ENCODE measurements around the gene SORCS1.

Gene SORCS1

GRCh38 chr10:106931853-106932249 lies 232.7 kb downstream of the SORCS1 start:
- H3K4me3 ChIP-seq (ENCODE audit: low read depth, low read length, poor library complexity, severe bottlenecking), result no peak overlapping the region
- H3K79me2 ChIP-seq (ENCODE audit: insufficient read depth, low read length), result no peaks in the 10 kb centered on the region
- no peaks in the 10 kb centered on the region for H3K4me1 ChIP-seq (ENCODE audit: insufficient read depth, low read length, severe bottlenecking)
- TF ChIP-seq CTCF (IDR thresholded peaks at IDR 0.05; ENCODE audit: low read length), result no peak
- TF ChIP-seq EZH2 (IDR thresholded peaks at IDR 0.05; ENCODE audit: borderline replicate concordance, low read length), result no peak
- H4K20me1 ChIP-seq (ENCODE audit: insufficient read depth, low read length), result no peaks in the 10 kb centered on the region
- H3K4me2 ChIP-seq (ENCODE audit: low read length), result no peak overlapping the region
- H3K27ac ChIP-seq (ENCODE audit: low read depth, low read length, poor library complexity, severe bottlenecking), result no peak overlapping the region
- no peaks in the 10 kb centered on the region for H3K9me3 ChIP-seq (ENCODE audit: low read length)
- H3K9me2 ChIP-seq (ENCODE audit: low read depth, low read length), result no peaks in the 10 kb centered on the region
- H3K36me3 ChIP-seq (ENCODE audit: insufficient read depth, low read length), result no peaks in the 10 kb centered on the region
- no peaks in the 10 kb centered on the region for H3K27me3 ChIP-seq (ENCODE audit: insufficient read depth, low read length)
- no peaks in the 10 kb centered on the region for H3F3A ChIP-seq (ENCODE audit: insufficient read depth, low read length)
- no peak overlapping the region for H3K9ac ChIP-seq (ENCODE audit: low read length)
- no peak overlapping the region for H2AFZ ChIP-seq (ENCODE audit: low read length)

GRCh38 chr10:106931159-106931852 lies 233.2 kb downstream of the SORCS1 start:
- H3K9ac ChIP-seq (ENCODE audit: low read length), result no peak overlapping the region

GRCh38 chr10:106930751-106931150 lies 233.8 kb downstream of the SORCS1 start:
- H4K20me1 ChIP-seq (ENCODE audit: insufficient read depth, low read length), result no peaks in the 10 kb centered on the region
- no peak overlapping the region for H3K9ac ChIP-seq (ENCODE audit: low read length)
- H3K27ac ChIP-seq (ENCODE audit: low read depth, low read length, poor library complexity, severe bottlenecking), result no peak overlapping the region
- no peaks in the 10 kb centered on the region for H3K9me3 ChIP-seq (ENCODE audit: low read length)
- TF ChIP-seq EZH2 (IDR thresholded peaks at IDR 0.05; ENCODE audit: borderline replicate concordance, low read length) (no peak), CTCF (IDR thresholded peaks at IDR 0.05; ENCODE audit: low read length) (no peak)
- H3K4me1 ChIP-seq (ENCODE audit: insufficient read depth, low read length, severe bottlenecking), result no peaks in the 10 kb centered on the region
- H3K9me2 ChIP-seq (ENCODE audit: low read depth, low read length), result no peaks in the 10 kb centered on the region
- H3K36me3 ChIP-seq (ENCODE audit: insufficient read depth, low read length), result no peaks in the 10 kb centered on the region
- no peak overlapping the region for H3K4me3 ChIP-seq (ENCODE audit: low read depth, low read length, poor library complexity, severe bottlenecking)
- H2AFZ ChIP-seq (ENCODE audit: low read length), result no peak overlapping the region
- H3K4me2 ChIP-seq (ENCODE audit: low read length), result no peak overlapping the region
- no peaks in the 10 kb centered on the region for H3F3A ChIP-seq (ENCODE audit: insufficient read depth, low read length)
- H3K27me3 ChIP-seq (ENCODE audit: insufficient read depth, low read length), result no peaks in the 10 kb centered on the region
- no peaks in the 10 kb centered on the region for H3K79me2 ChIP-seq (ENCODE audit: insufficient read depth, low read length)

More at GRCh38 chr10:106931159-106931852, 233.2 kb downstream of the SORCS1 start:
- H3K4me1 ChIP-seq (ENCODE audit: insufficient read depth, low read length, severe bottlenecking), result no peaks in the 10 kb centered on the region
- H2AFZ ChIP-seq (ENCODE audit: low read length), result no peak overlapping the region
- no peaks in the 10 kb centered on the region for H4K20me1 ChIP-seq (ENCODE audit: insufficient read depth, low read length)
- H3K4me2 ChIP-seq (ENCODE audit: low read length), result no peak overlapping the region
- H3K27me3 ChIP-seq (ENCODE audit: insufficient read depth, low read length), result no peaks in the 10 kb centered on the region
- H3K79me2 ChIP-seq (ENCODE audit: insufficient read depth, low read length), result no peaks in the 10 kb centered on the region
- H3K9me2 ChIP-seq (ENCODE audit: low read depth, low read length), result no peaks in the 10 kb centered on the region
- H3K27ac ChIP-seq (ENCODE audit: low read depth, low read length, poor library complexity, severe bottlenecking), result no peak overlapping the region
- no peaks in the 10 kb centered on the region for H3K9me3 ChIP-seq (ENCODE audit: low read length)
- TF ChIP-seq CTCF (IDR thresholded peaks at IDR 0.05; ENCODE audit: low read length) (no peak), EZH2 (IDR thresholded peaks at IDR 0.05; ENCODE audit: borderline replicate concordance, low read length) (no peak)
- H3K36me3 ChIP-seq (ENCODE audit: insufficient read depth, low read length), result no peaks in the 10 kb centered on the region
- no peak overlapping the region for H3K4me3 ChIP-seq (ENCODE audit: low read depth, low read length, poor library complexity, severe bottlenecking)
- no peaks in the 10 kb centered on the region for H3F3A ChIP-seq (ENCODE audit: insufficient read depth, low read length)
